Mesenchymal stem cell (in vitro differentiated cells and primary cell): ENCODE results near the gene MCEMP1.

Experiments used
- DNase-seq: peaks from one replicate; pipeline ENCODE4 v3.0.0-alpha.2; 2013
- H2AFZ ChIP-seq: one replicate; pipeline ENCODE4 v1.6.1; 2013; ENCODE audit warnings: low read depth, mild to moderate bottlenecking, control low read depth, inconsistent platforms, low read length, moderate library complexity
- H2AK5ac ChIP-seq: 2 replicates; pipeline ENCODE4 v1.6.1; 2013; ENCODE audit warnings: low read length, moderate library complexity, mild to moderate bottlenecking, inconsistent platforms; ENCODE audit not compliant: severe bottlenecking
- H2BK120ac ChIP-seq: one replicate; pipeline ENCODE4 v1.6.1; 2013; ENCODE audit warnings: low read depth, mild to moderate bottlenecking, inconsistent platforms, low read length, moderate library complexity
- H2BK12ac ChIP-seq, 2 experiments: one replicate each; pipeline ENCODE4 v1.6.1; 2013; ENCODE audit warnings: inconsistent platforms in 2 of 2, low read length in 2 of 2, mild to moderate bottlenecking in 2 of 2, moderate library complexity in 2 of 2, control low read depth in 1 of 2
- H2BK15ac ChIP-seq: one replicate; pipeline ENCODE4 v1.6.1; 2013; ENCODE audit warnings: mild to moderate bottlenecking, low read depth, inconsistent platforms; ENCODE audit not compliant: poor library complexity, severe bottlenecking
- H2BK5ac ChIP-seq: 2 replicates; pipeline ENCODE4 v1.6.1; 2013; ENCODE audit warnings: low read depth, mild to moderate bottlenecking, low read length, control low read depth, inconsistent platforms; ENCODE audit not compliant: poor library complexity, severe bottlenecking
- H3K14ac ChIP-seq, 2 experiments: one replicate each; pipeline ENCODE4 v1.6.1; 2013; ENCODE audit warnings: inconsistent platforms in 2 of 2, low read length in 2 of 2, control low read depth in 1 of 2, mild to moderate bottlenecking in 1 of 2, moderate library complexity in 1 of 2
- H3K18ac ChIP-seq, 2 experiments: one replicate each; pipeline ENCODE4 v1.6.1; 2013; ENCODE audit warnings: inconsistent platforms in 2 of 2, low read length in 2 of 2, control low read depth in 1 of 2, low read depth in 1 of 2, mild to moderate bottlenecking in 1 of 2
- H3K23ac ChIP-seq, 2 experiments: one replicate each; pipeline ENCODE4 v1.6.1; 2013; ENCODE audit warnings: inconsistent platforms in 2 of 2, low read length in 2 of 2, mild to moderate bottlenecking in 2 of 2, moderate library complexity in 2 of 2, control low read depth in 1 of 2
- H3K27ac ChIP-seq: 2 replicates; pipeline ENCODE4 v1.5.1; 2013; ENCODE audit warnings: mild to moderate bottlenecking, moderate library complexity, low read length, control low read depth, inconsistent platforms; ENCODE audit not compliant: poor library complexity, severe bottlenecking
- H3K27me3 ChIP-seq, 2 experiments: 2 replicates each; pipeline versions ENCODE4 v1.6.1 to v1.7.0; 2013; ENCODE audit warnings: low read length in 2 of 2, mild to moderate bottlenecking in 2 of 2, moderate library complexity in 2 of 2, control low read depth in 1 of 2, inconsistent platforms in 1 of 2; ENCODE audit not compliant: control insufficient read depth in 1 of 2, insufficient read depth in 1 of 2
- H3K36me3 ChIP-seq, 2 experiments: 2 replicates each; pipeline versions ENCODE4 v1.6.1 to v1.7.0; 2013; ENCODE audit warnings: low read length in 2 of 2, control low read depth in 1 of 2, inconsistent platforms in 1 of 2, low read depth in 1 of 2, mild to moderate bottlenecking in 1 of 2; ENCODE audit not compliant: insufficient read depth in 2 of 2, control insufficient read depth in 1 of 2
- H3K4ac ChIP-seq, 2 experiments: one replicate each; pipeline ENCODE4 v1.6.1; 2013; ENCODE audit warnings: inconsistent platforms in 2 of 2, low read length in 2 of 2, mild to moderate bottlenecking in 2 of 2, moderate library complexity in 2 of 2, control low read depth in 1 of 2, low read depth in 1 of 2
- H3K4me1 ChIP-seq: 2 replicates; pipeline ENCODE4 v1.6.1; 2013; ENCODE audit warnings: low read depth, low read length, control low read depth; ENCODE audit not compliant: control insufficient read depth, insufficient read depth
- H3K4me2 ChIP-seq: 2 replicates; pipeline ENCODE4 v1.6.1; 2013; ENCODE audit warnings: low read length, mild to moderate bottlenecking, inconsistent platforms; ENCODE audit not compliant: poor library complexity, severe bottlenecking
- H3K4me3 ChIP-seq, 2 experiments: 2 replicates each; pipeline versions ENCODE4 v1.5.1 to v1.7.0; 2013; ENCODE audit warnings: low read length in 2 of 2, mild to moderate bottlenecking in 2 of 2, control low read depth in 1 of 2, low read depth in 1 of 2; ENCODE audit not compliant: insufficient read depth in 1 of 2
- H3K79me1 ChIP-seq: replicated peaks from 2 replicates; pipeline ENCODE4 v1.6.1; 2013; ENCODE audit warnings: mild to moderate bottlenecking, control low read depth, low read length, inconsistent platforms; ENCODE audit not compliant: poor library complexity, severe bottlenecking
- H3K9ac ChIP-seq: 2 replicates; pipeline ENCODE4 v1.7.0; 2013; ENCODE audit warnings: mild to moderate bottlenecking, low read length, moderate library complexity
- H3K9me3 ChIP-seq: 2 replicates; pipeline ENCODE4 v1.7.0; 2013; ENCODE audit warnings: mild to moderate bottlenecking, low read length; ENCODE audit not compliant: control insufficient read depth
- H4K8ac ChIP-seq: one replicate; pipeline ENCODE4 v1.6.1; 2013; ENCODE audit warnings: inconsistent platforms, mild to moderate bottlenecking, low read length, moderate library complexity
- H4K91ac ChIP-seq: one replicate; pipeline ENCODE4 v1.6.1; 2013; ENCODE audit warnings: mild to moderate bottlenecking, low read length, inconsistent platforms
- WGBS: methylation state at CpG from one replicate; pipeline ENCODE4 v1.1.7; 2013; ENCODE audit warnings: mixed read lengths; 5-methylcytosine and 5-hydroxymethylcytosine counted together

Gene MCEMP1

GRCh38 chr19:7692417-7693088 is 15.7 kb downstream of the MCEMP1 start:
- no peak overlapping the region for H4K91ac ChIP-seq
- H2BK5ac ChIP-seq = no peak overlapping the region
- H3K4me2 ChIP-seq = no peak overlapping the region
- no peak overlapping the region for H3K4me3 ChIP-seq
- H3K23ac ChIP-seq = no peak overlapping the region
- no peak overlapping the region for H3K9ac ChIP-seq
- H3K4ac ChIP-seq = no peak overlapping the region
- no peak overlapping the region for H4K8ac ChIP-seq
- no peaks in the 10 kb centered on the region for H3K4me1 ChIP-seq
- DNase-seq = no peak
- H3K79me1 ChIP-seq = no peaks in the 10 kb centered on the region
- H3K36me3 ChIP-seq = no peaks in the 10 kb centered on the region
- H2AFZ ChIP-seq = no peak overlapping the region
- no peaks in the 10 kb centered on the region for H3K9me3 ChIP-seq
- no peak overlapping the region for H2BK15ac ChIP-seq
- no peak overlapping the region for H2AK5ac ChIP-seq
- H2BK12ac ChIP-seq = no peak overlapping the region
- H3K18ac ChIP-seq = no peak overlapping the region
- WGBS = 83% methylated on average over 13 of the region's 13 CpGs
- no peak overlapping the region for H2BK120ac ChIP-seq
- no peak overlapping the region for H3K14ac ChIP-seq
- H3K27ac ChIP-seq = no peak overlapping the region
- H3K27me3 ChIP-seq = peaks cover 1 to 31% of the 10 kb centered on the region in 2 experiments

GRCh38 chr19:7694499-7694898 is 17.6 kb downstream of the MCEMP1 start:
- Histone ChIP-seq H3K9ac (no peak overlapping the region), H4K8ac (no peak overlapping the region), H3K27ac (no peak overlapping the region), H3K4me1 (no peaks in the 10 kb centered on the region), H3K79me1 (no peaks in the 10 kb centered on the region), H3K14ac (no peak overlapping the region), H2BK12ac (no peak overlapping the region), H3K36me3 (no peaks in the 10 kb centered on the region), H2BK5ac (no peak overlapping the region), H3K9me3 (no peaks in the 10 kb centered on the region), H3K23ac (no peak overlapping the region), H3K4me3 (no peak overlapping the region), H4K91ac (no peak overlapping the region), H2BK15ac (no peak overlapping the region), H3K18ac (no peak overlapping the region), H2AFZ (no peak overlapping the region), H3K4me2 (no peak overlapping the region), H2AK5ac (no peak overlapping the region), H2BK120ac (no peak overlapping the region), H3K27me3 (peaks cover 18 to 40% of the 10 kb centered on the region in 2 experiments), H3K4ac (no peak overlapping the region)
- DNase-seq = no peak
- 65% methylated on average over 4 of the region's 4 CpGs for WGBS

GRCh38 chr19:7697721-7698287 is 20.9 kb downstream of the MCEMP1 start:
- no peaks in the 10 kb centered on the region for H3K79me1 ChIP-seq
- 75% methylated on average over 10 of the region's 10 CpGs for WGBS
- H3K36me3 ChIP-seq = no peaks in the 10 kb centered on the region
- no peak overlapping the region for H3K23ac ChIP-seq
- no peak overlapping the region for H2AK5ac ChIP-seq
- H3K4me2 ChIP-seq = no peak overlapping the region
- H3K27me3 ChIP-seq = peaks cover 18 to 64% of the 10 kb centered on the region in 2 experiments
- no peak overlapping the region for H2AFZ ChIP-seq
- no peaks in the 10 kb centered on the region for H3K4me1 ChIP-seq
- no peak overlapping the region for H4K8ac ChIP-seq
- H2BK5ac ChIP-seq = no peak overlapping the region
- no peak overlapping the region for H3K4ac ChIP-seq
- no peak overlapping the region for H3K9ac ChIP-seq
- no peak overlapping the region for H3K27ac ChIP-seq
- H2BK15ac ChIP-seq = no peak overlapping the region
- H3K18ac ChIP-seq = no peak overlapping the region
- H4K91ac ChIP-seq = no peak overlapping the region
- no peak for DNase-seq
- H3K9me3 ChIP-seq = no peaks in the 10 kb centered on the region
- no peak overlapping the region for H3K4me3 ChIP-seq
- H2BK12ac ChIP-seq = no peak overlapping the region
- no peak overlapping the region for H3K14ac ChIP-seq
- H2BK120ac ChIP-seq = no peak overlapping the region

GRCh38 chr19:7698583-7698982 is 21.7 kb downstream of the MCEMP1 start:
- no peaks in the 10 kb centered on the region for H3K36me3 ChIP-seq
- H2BK12ac ChIP-seq = no peak overlapping the region
- H3K23ac ChIP-seq = no peak overlapping the region
- H3K4me2 ChIP-seq = no peak overlapping the region
- no peak overlapping the region for H2BK5ac ChIP-seq
- H4K8ac ChIP-seq = no peak overlapping the region
- H3K4ac ChIP-seq = no peak overlapping the region
- no peak overlapping the region for H2AK5ac ChIP-seq
- no peaks in the 10 kb centered on the region for H3K9me3 ChIP-seq
- H3K27ac ChIP-seq = no peak overlapping the region
- WGBS = 49% methylated on average over 11 of the region's 11 CpGs
- no peak overlapping the region for H3K14ac ChIP-seq
- no peak overlapping the region for H3K4me3 ChIP-seq
- H2AFZ ChIP-seq = no peak overlapping the region
- no peak overlapping the region for H2BK120ac ChIP-seq
- H3K4me1 ChIP-seq = no peaks in the 10 kb centered on the region
- peaks cover 18 to 65% of the 10 kb centered on the region in 2 experiments for H3K27me3 ChIP-seq
- no peak overlapping the region for H2BK15ac ChIP-seq
- DNase-seq = no peak
- no peaks in the 10 kb centered on the region for H3K79me1 ChIP-seq
- no peak overlapping the region for H4K91ac ChIP-seq
- no peak overlapping the region for H3K18ac ChIP-seq
- H3K9ac ChIP-seq = no peak overlapping the region
